Breast epithelium (tissue), 4 donors: ENCODE data around the gene KIAA1549. TPM values are rescaled to one million over a fixed set of nuclear protein-coding genes. Genes with fewer than 3 reads are reported as not detected.

Source experiments
- DNase-seq, 2 donors: peaks; one replicate each; pipeline ENCODE4 v3.0.0-alpha.2; 2019; ENCODE audit warnings: low spot score in 2 of 2
- H3K27ac ChIP-seq, 2 donors: fragments of 200-600 bp; sonication (generic) in 1 of 2; one replicate each; pipeline ENCODE4 v1.5.1; 2016 to 2019; ENCODE audit warnings: mild to moderate bottlenecking in 1 of 2
- H3K27me3 ChIP-seq, 2 donors: fragments of 200-600 bp; sonication (generic) in 1 of 2; one replicate each; pipeline versions ENCODE4 v1.5.1 to v1.6.0; 2017 to 2019; ENCODE audit warnings: control low read depth in 1 of 2, mild to moderate bottlenecking in 1 of 2
- H3K36me3 ChIP-seq: fragments of 200-600 bp; one replicate; pipeline ENCODE4 v1.5.1; 2019
- H3K4me1 ChIP-seq, 2 donors: fragments of 200-600 bp; sonication (generic); one replicate each; pipeline ENCODE4 v1.5.1; 2016 to 2019; ENCODE audit warnings: control low read depth in 1 of 2
- H3K4me3 ChIP-seq, 3 donors: fragments of 200-600 bp; sonication (generic); 1 replicate in 2 of 3; 2 replicates in 1 of 3; pipeline ENCODE4 v1.5.1; 2016 to 2019; ENCODE audit warnings: mild to moderate bottlenecking in 3 of 3, moderate library complexity in 2 of 3
- H3K9me3 ChIP-seq, 2 donors: fragments of 200-600 bp; sonication (generic) in 1 of 2; one replicate each; pipeline ENCODE4 v1.5.1; 2016 to 2019; ENCODE audit warnings: control low read depth in 1 of 2
- POLR2A ChIP-seq: fragments of 450-650 bp; IDR thresholded peaks from one replicate; pipeline ENCODE4 v1.6.1; 2016; ENCODE audit warnings: antibody characterized with exemption, mild to moderate bottlenecking, moderate library complexity
- POLR2AphosphoS5 ChIP-seq, 3 donors: sonication (generic); formaldehyde crosslinking; IDR thresholded peaks; one replicate each; pipeline ENCODE4 v1.6.1; 2017; ENCODE audit warnings: antibody characterized with exemption in 3 of 3
- intact Hi-C: fragments of 100-400 bp; cut with DNase I; formaldehyde crosslinking; loops from one replicate; pipeline ENCODE4 v1.15.1; 2023; ENCODE audit warnings: low total_unique reads
- total RNA-seq, 3 donors: library from RNA; depleted of rRNA; stranded (reverse); fragments of >200 nt; gene quantifications; one replicate each; pipeline ENCODE4 v1.1.0, GENCODE V29; 2016
- TF ChIP-seq, protein P1 (sequence below), 3 donors: fragments of 450-650 bp; IDR thresholded peaks; one replicate each; pipeline ENCODE4 v1.5.1; 2016 to 2017; ENCODE audit warnings: antibody characterized with exemption in 3 of 3, mild to moderate bottlenecking in 3 of 3, moderate library complexity in 3 of 3

KIAA1549 gene
- total RNA-seq, 3 donors from 2014 or later = 1.8 to 3.9 (median 2.8) TPM

DNA sequence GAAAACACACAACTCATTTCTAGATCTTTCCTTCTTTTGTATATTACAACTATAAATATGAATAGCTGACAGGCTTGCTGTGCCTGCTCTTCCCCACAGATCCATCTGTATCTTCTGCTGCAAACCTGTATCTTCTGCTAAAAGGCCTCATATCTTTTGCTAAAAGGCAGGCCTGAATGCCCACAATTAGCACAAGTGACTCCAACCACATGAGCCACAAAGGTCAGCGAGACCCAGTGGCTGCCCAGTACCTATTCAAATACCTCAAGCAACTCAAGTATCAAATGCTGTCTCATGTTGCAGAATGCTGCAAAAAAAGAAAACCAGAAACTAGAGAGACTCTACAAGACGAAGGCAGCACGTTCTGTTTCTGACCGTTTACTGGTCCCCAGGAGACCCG is 128.7 kb downstream of the KIAA1549 start:
- Histone ChIP-seq H3K4me1 (no peaks in the 10 kb centered on the region), H3K9me3 (no peaks in the 10 kb centered on the region), H3K27ac (no peak overlapping the region), H3K36me3 (no peaks in the 10 kb centered on the region), H3K4me3 (no peak overlapping the region), H3K27me3 (no peaks in the 10 kb centered on the region)
- intact Hi-C loops = no loop called here
- TF ChIP-seq, protein P1, sequence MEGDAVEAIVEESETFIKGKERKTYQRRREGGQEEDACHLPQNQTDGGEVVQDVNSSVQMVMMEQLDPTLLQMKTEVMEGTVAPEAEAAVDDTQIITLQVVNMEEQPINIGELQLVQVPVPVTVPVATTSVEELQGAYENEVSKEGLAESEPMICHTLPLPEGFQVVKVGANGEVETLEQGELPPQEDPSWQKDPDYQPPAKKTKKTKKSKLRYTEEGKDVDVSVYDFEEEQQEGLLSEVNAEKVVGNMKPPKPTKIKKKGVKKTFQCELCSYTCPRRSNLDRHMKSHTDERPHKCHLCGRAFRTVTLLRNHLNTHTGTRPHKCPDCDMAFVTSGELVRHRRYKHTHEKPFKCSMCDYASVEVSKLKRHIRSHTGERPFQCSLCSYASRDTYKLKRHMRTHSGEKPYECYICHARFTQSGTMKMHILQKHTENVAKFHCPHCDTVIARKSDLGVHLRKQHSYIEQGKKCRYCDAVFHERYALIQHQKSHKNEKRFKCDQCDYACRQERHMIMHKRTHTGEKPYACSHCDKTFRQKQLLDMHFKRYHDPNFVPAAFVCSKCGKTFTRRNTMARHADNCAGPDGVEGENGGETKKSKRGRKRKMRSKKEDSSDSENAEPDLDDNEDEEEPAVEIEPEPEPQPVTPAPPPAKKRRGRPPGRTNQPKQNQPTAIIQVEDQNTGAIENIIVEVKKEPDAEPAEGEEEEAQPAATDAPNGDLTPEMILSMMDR (IDR thresholded peaks at IDR 0.05) = no peak
- TF ChIP-seq POLR2AphosphoS5 (IDR thresholded peaks at IDR 0.05) = no peak
- TF ChIP-seq POLR2A = no peak
- DNase-seq = no peak

DNA sequence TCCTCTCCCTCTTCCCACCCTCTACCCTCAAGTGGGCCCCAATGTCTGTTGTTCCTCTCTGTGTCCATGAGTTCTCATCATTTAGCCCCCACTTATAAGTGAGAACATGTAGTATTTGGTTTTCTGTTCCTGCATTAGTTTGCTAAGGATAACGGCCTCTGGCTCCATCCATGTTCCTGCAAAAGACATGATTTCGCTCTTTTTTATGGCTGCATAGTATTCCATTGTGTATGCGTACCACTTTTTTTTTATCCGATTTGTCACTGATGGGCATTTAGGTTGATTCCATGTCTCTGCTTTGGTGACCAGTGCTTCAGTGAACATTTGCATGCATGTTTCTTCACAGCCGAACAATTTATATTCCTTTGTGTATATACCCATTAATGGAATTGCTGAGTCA is 131.5 kb downstream of the KIAA1549 start:
- intact Hi-C loops = no loop called here
- Histone ChIP-seq H3K36me3 (no peaks in the 10 kb centered on the region), H3K4me3 (no peak overlapping the region), H3K9me3 (no peaks in the 10 kb centered on the region), H3K4me1 (no peaks in the 10 kb centered on the region), H3K27ac (no peak overlapping the region), H3K27me3 (no peaks in the 10 kb centered on the region)
- DNase-seq = no peak
- TF ChIP-seq POLR2AphosphoS5 (IDR thresholded peaks at IDR 0.05) (no peak), POLR2A (no peak)
- TF ChIP-seq, protein P1 (IDR thresholded peaks at IDR 0.05) = no peak

DNA sequence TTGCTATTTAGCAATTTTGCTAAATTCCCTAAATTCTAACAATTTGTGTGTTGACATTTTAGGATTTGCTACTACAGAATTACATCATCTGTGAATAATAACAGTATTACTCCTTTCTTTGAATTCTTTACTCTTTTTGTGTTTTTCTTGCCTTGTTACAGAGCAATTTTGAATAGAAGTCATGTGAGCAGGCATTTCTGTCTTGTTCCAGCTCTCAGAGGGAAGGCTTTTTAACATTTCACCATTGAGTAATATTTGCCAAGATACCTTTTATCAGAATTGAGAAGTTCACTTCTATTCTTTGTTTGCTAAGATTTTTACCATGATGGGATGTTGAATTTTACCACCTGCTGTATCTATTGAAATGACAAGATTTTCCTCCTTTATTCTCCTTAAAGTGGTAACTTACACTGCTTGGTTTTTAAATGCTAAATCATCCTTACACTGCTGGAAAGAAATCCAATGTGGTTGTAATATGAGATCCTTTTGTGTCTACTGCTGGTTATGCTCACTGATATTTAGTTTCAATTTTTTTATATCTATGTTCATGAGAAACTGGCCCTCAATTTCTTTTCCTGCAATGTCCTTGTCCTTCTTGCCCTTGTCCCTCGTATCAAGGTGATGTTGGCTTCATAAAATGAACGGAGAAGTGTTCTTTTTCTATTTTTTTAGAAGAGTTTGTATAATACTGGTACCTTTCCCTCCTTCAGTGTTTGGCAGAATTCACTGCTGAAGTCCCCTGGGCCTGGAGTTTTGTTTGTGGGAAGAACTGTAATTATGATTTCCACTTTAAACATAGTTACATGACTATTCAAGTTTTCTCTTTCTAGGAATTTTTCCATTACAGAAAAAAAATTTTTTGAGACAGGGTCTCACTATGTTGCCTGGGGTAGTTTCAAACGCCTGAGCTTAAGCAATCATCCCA is 132.9 kb downstream of the KIAA1549 start:
- Histone ChIP-seq H3K4me3 (no peak overlapping the region), H3K4me1 (no peaks in the 10 kb centered on the region), H3K27me3 (no peaks in the 10 kb centered on the region), H3K9me3 (no peaks in the 10 kb centered on the region), H3K36me3 (no peaks in the 10 kb centered on the region), H3K27ac (no peak overlapping the region)
- TF ChIP-seq POLR2A (no peak), POLR2AphosphoS5 (IDR thresholded peaks at IDR 0.05) (no peak)
- TF ChIP-seq, protein P1 (IDR thresholded peaks at IDR 0.05) = no peak
- intact Hi-C loops = no loop called here
- no peak for DNase-seq

DNA sequence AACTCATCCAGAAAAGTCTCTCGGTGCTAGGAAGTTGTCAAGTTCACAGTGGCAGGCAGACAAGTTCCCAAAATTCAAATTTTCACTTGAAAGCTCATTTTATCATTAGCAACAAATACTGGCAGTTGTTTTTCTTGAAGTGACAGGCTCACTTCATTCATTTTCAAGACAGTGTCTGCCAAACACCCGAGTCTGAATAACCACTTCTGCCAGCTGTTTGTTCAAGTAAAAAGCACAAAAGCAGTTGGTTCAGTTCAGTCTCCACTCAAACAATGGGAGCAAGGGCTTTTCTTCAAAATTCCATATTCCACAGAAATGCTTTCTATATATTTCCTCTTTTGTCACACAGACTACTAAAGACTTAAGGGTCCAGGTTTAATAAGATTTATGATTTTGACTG is 135.5 kb downstream of the KIAA1549 start:
- DNase-seq = no peak
- intact Hi-C loops = no loop called here
- TF ChIP-seq POLR2AphosphoS5 (IDR thresholded peaks at IDR 0.05) = no peak
- no peak for TF ChIP-seq POLR2A
- TF ChIP-seq, protein P1 (IDR thresholded peaks at IDR 0.05) = no peak

More for the DNA sequence above, 135.5 kb downstream of the KIAA1549 start:
- Histone ChIP-seq H3K27ac (no peak overlapping the region), H3K4me1 (no peaks in the 10 kb centered on the region), H3K27me3 (no peaks in the 10 kb centered on the region), H3K4me3 (no peak overlapping the region), H3K9me3 (no peaks in the 10 kb centered on the region), H3K36me3 (no peaks in the 10 kb centered on the region)
